ENCODE results near the gene IL1R2. TPM values are rescaled to one million over a fixed set of nuclear protein-coding genes. Genes with fewer than 3 reads are reported as not detected.

IL1R2 gene
- total and polyA plus RNA-seq, 2 of the 13 experiments (the other 11 are each of a cell fraction or from before 2014, with no cell fraction given) = 3.6 to 7.3 TPM

- no peak for TF ChIP-seq ZNF205 (CRISPR knock-in tag; IDR thresholded peaks at IDR 0.05)
- peak; percentile 53; the same call in 1 of the 2 replicates for TF ChIP-seq ZBTB7B (CRISPR knock-in tag; IDR thresholded peaks at IDR 0.05)
- TF ChIP-seq ZNF883 (CRISPR knock-in tag; IDR thresholded peaks at IDR 0.05; ENCODE audit: not compliant biosample characterization) = peak; percentile 64
- TF ChIP-seq ZBTB4 (CRISPR knock-in tag; IDR thresholded peaks at IDR 0.05; ENCODE audit: borderline replicate concordance) = peak; percentile 73; the same call in 1 of the 2 replicates
- TF ChIP-seq ELK4 (CRISPR knock-in tag; IDR thresholded peaks at IDR 0.05; ENCODE audit: borderline replicate concordance) = no peak
- TF ChIP-seq NR1H2 (CRISPR knock-in tag; IDR thresholded peaks at IDR 0.05; ENCODE audit: borderline replicate concordance, low read depth) = no peak
- TF ChIP-seq BRD4 (CRISPR knock-in tag; IDR thresholded peaks at IDR 0.05) = no peak
- no peak for TF ChIP-seq ZNF256 (CRISPR knock-in tag; conservative IDR thresholded peaks at IDR 0.05)
- no peak for TF ChIP-seq SMARCC2 (IDR thresholded peaks at IDR 0.05)
- no peak for TF ChIP-seq ZBTB43 (CRISPR knock-in tag; conservative IDR thresholded peaks at IDR 0.05)
- 0 out of 2 replicates have a peak, but pooled peaks have one; percentile 47 for TF ChIP-seq PHF21A (CRISPR knock-in tag; IDR thresholded peaks at IDR 0.05)
- TF ChIP-seq ZNF816 (CRISPR knock-in tag; IDR thresholded peaks at IDR 0.05; ENCODE audit: borderline replicate concordance) = 0 out of 2 replicates have a peak, but pooled peaks have one; percentile 64
- TF ChIP-seq RBM22 (optimal IDR thresholded peaks at IDR 0.05; ENCODE audit: low read length) = no peak
- peak; percentile 52; the same call in 1 of the 2 replicates for TF ChIP-seq THRA (CRISPR knock-in tag; IDR thresholded peaks at IDR 0.05; ENCODE audit: borderline replicate concordance)
- 0 out of 2 replicates have a peak, but pooled peaks have one; percentile 51 for TF ChIP-seq SRY (CRISPR knock-in tag; IDR thresholded peaks at IDR 0.05)
- no peak for TF ChIP-seq SYNCRIP (IDR thresholded peaks at IDR 0.05; ENCODE audit: insufficient read depth, low read depth, low read length)
- TF ChIP-seq GZF1 (CRISPR knock-in tag; IDR thresholded peaks at IDR 0.05) = no peak
- TF ChIP-seq RNF2 (conservative IDR thresholded peaks at IDR 0.05; ENCODE audit: low read depth) = no peak
- no peak for TF ChIP-seq TRIM22 (IDR thresholded peaks at IDR 0.05)
Observed at GRCh38 chr2:102065675-102066252, 74.0 kb downstream of the IL1R2 start (continued).
